Head of caudate nucleus (tissue), 42 donors: Measurements from ENCODE around the gene SPAM1.
"Not testable (repeated sequence)": the region's sequence is repeated elsewhere in the genome, so short reads cannot be mapped to it uniquely, and the experiment has no call there.

Experiments
- DNase-seq, 42 donors: peaks; one replicate each; pipeline versions ENCODE4 v3.0.0 to v3.0.0-alpha.2; 2020 to 2021; ENCODE audit warnings: mixed read lengths in 7 of 42
- intact Hi-C: fragments of 100-400 bp; cut with DNase I; formaldehyde crosslinking; loops from one replicate; pipeline ENCODE4 v1.15.0; 2022

SPAM1 gene

GRCh38 chr7:123944395-123944794 lies 19.4 kb downstream of the SPAM1 start:
- intact Hi-C loops, result no loop called here
- no peak for DNase-seq

DNA sequence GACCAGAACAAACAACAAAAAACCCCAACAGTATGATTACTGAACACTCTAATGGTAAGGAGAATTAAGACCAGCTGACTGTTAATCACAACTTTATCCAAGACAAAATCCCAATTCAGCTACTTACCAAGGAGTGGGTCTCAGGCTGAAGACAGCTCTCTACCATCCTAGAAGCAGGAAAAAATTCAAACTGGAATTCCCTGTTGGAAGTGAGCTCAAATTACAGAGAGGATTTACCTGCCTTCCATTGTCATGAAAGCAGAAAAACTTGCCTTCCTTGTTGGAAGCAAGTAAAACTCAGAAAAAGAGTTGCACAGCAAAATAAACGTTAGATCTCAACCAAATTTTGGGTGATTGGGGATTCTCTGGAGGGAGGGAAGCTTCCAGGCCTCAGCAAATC lies 20.9 kb downstream of the SPAM1 start:
- no peak for DNase-seq
- intact Hi-C loops, result no loop called here

GRCh38 chr7:123948136-123948535 lies 23.1 kb downstream of the SPAM1 start:
- DNase-seq, result no peak
- intact Hi-C loops, result no loop called here

- intact Hi-C loops, result no loop called here
- DNase-seq, result no peak
Observed at GRCh38 chr7:123958186-123958703, 33.2 kb downstream of the SPAM1 start.

- DNase-seq, result peak in 21 of 42 donors; percentile 3 to 68 (median 18)
- intact Hi-C loops, result no loop called here
Observed at GRCh38 chr7:123961771-123962170, 36.7 kb downstream of the SPAM1 start.

DNA sequence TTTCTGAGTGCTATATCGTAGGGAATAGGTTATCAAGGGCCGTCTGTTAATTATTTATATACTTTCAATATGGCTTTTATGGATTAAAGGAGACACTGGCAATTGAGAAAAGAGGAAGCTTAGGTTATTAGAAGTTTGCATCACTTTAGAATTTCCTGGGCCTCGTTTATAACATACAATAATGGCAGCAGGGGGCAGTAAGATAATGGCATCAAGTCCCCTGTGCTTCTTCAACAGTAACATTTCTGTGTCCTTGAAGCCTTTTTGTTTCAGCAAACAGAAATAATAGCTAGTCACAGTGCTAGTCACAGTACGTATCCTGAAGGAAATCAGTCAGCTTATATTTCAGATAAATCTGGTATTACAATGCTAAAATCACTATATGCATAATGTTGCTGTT lies 41.9 kb downstream of the SPAM1 start:
- intact Hi-C loops, result no loop called here
- peak in 20 of 42 donors; percentile 11 to 75 (median 32) for DNase-seq

GRCh38 chr7:123972045-123972444 lies 47.0 kb downstream of the SPAM1 start:
- intact Hi-C loops, result no loop called here
- DNase-seq, result no peak

GRCh38 chr7:123972831-123973230 lies 47.8 kb downstream of the SPAM1 start:
- intact Hi-C loops, result no loop called here
- DNase-seq, result no peak

DNA sequence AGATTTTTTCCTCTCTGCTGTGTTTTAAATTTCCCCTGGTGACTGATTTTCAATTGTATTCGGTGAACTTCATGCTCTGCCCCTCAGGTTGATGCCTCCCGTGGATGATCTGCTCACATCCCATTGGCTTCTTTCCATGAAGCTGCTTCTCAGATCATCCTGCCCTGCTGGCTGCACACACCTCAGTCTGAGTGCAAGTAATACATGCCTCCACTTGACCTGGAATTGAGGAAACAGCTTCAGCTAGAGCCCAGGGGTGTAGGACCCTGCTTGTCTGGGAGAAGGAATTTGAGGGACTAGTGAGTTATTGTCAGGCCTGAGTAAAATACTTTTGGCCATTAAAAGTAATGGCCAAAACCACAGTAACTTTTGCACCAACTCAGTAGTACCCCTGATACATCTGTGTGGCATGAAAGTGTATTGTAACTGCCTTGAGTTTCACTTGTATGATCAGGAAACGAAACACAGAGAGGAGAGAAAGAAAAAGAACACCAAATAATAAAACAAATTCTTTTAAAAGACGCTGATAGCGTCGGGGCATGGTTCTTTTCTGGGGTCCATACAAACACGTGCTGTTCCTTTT lies 49.4 kb downstream of the SPAM1 start:
- intact Hi-C loops, result no loop called here
- no peak for DNase-seq

DNA sequence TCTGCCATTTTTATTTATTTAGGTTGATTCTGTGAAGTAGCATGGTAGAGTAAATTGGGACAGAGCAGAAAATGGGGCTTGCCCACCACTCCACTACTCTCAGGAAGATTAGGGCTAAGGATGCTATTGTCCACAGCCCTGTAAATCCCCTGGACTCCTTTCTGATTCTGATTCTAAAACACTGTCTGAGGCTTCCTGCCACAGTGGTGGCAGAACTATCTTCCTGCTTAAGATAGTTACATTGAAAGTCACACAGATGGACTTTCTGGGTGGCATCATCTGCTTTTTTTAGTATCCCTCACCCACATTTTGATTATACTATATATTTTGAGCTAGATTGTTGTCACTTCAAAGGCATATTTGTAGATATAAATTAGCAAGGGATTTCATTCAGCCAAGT lies 50.0 kb downstream of the SPAM1 start:
- no peak for DNase-seq
- intact Hi-C loops, result no loop called here

GRCh38 chr7:123977081-123977480 lies 52.0 kb downstream of the SPAM1 start:
- intact Hi-C loops, result no loop called here
- DNase-seq, result no peak

DNA sequence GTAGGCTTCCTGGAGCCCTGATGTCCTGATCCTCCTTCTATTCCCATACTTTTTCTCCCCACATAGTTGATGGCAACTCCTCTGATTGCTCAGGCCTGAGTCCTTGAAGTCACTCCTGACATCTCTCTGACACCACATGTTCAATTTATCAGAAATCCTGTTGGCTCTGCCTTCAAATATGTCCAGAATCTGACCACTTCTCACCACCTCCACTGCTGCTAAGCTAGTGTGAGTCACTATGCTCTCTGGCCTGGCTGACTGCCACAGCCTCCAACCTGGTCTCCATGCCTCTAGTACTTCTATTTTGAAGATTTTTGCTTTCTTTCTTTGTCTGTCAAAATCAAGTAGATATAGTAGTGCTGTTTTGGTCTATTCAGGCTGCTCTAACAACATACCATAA lies 54.8 kb downstream of the SPAM1 start:
- no peak for DNase-seq
- intact Hi-C loops, result no loop called here

DNA sequence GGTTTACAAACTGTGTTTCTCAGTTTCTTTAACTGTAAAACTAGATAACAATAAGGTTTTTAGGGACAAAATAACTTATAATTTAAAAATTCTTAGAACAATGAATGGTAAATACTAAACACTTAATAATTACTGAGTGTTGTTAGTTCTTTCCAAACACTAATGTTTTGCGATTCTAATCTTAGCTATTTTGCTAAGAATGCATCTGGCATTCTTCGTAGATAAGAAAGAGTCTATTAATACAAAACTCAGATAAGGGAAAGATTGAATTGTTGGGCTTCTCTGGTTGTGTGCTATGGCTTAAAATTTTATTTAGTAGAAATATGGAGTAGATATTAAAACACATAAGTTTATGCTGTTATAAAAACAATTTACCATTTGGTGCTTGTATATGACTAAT lies 62.4 kb downstream of the SPAM1 start:
- DNase-seq, result no peak
- intact Hi-C loops, result no loop called here

DNA sequence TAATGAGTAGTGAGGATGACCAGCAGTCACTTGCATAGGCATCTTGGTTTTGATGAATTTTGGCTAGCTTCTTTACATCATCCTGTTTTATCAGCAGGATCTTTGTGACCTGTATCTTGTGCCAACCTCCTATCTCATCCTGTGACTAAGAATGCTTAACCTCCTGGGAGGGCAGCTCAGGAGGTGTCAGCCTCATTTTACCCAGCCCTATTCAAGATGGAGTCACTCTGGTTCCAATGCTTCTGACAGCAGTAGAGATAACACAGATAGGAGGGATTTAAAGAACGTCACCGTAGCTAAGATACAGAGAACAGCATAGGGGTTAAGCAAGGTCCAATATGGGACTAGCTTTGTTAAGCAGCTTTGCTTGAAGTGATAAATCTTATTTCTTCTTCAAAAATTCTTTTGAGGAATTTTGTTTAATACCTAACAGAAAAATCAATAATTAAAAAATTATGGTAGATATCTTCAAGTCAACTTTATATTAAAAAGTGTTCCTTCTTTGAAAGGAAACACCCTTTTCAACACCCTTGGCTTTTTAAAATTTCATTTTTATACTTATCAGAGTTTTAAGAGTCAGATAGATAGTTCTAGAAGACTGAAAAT lies 68.0 kb downstream of the SPAM1 start:
- intact Hi-C loops, result no loop called here
- DNase-seq, result no peak

GRCh38 chr7:123993996-123994395 lies 69.0 kb downstream of the SPAM1 start:
- intact Hi-C loops, result no loop called here
- peak in 1 of 42 donors; percentile 16 for DNase-seq

GRCh38 chr7:123994449-123994848 lies 69.4 kb downstream of the SPAM1 start:
- peak in 13 of 42 donors; percentile 6 to 60 (median 33) for DNase-seq
- intact Hi-C loops, result no loop called here

GRCh38 chr7:123995617-123996326 lies 70.7 kb downstream of the SPAM1 start:
- intact Hi-C loops, result no loop called here
- DNase-seq, result no peak

DNA sequence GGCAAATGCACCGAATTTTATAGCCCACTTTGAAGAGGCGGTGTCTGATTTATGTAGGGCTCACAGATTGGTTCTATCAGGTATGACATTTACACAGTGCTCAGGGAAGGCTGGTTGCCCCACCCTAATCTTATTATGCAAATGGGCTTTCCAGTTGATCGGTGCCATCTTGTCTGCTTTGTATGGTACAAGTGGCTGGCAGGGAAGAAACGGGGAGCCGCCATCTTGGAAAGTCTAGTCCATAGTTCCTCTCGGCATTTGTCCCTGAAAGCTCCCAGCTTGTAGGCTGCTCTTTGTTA lies 71.2 kb downstream of the SPAM1 start:
- intact Hi-C loops, result no loop called here
- no peak for DNase-seq

GRCh38 chr7:123998921-123999320 lies 73.9 kb downstream of the SPAM1 start:
- intact Hi-C loops, result no loop called here
- DNase-seq, result no peak

GRCh38 chr7:123999703-124000102 lies 74.7 kb downstream of the SPAM1 start:
- DNase-seq, result no peak
- intact Hi-C loops, result no loop called here

GRCh38 chr7:124008296-124008695 lies 83.3 kb downstream of the SPAM1 start:
- DNase-seq, intact Hi-C loops: not testable (repeated sequence)
